GM18870 (cell line): ENCODE measurements around the gene DENND10.
"Not testable (repeated sequence)": the region's sequence is repeated elsewhere in the genome, so short reads cannot be mapped to it uniquely, and the experiment has no call there.

Experiments
- ATAC-seq: cut with Tn5 transposase; IDR thresholded peaks from one replicate; pipeline ENCODE4 v1.9.1; 2021; ENCODE audit warnings: moderate library complexity; ENCODE audit not compliant: unreplicated experiment

DENND10 gene

GRCh38 chr10:119103903-119104653 is at the start of gene DENND10:
TSS of gene DENND10 (plus strand) at chr10:119104113. CDS start at chr10:119104143, 30 bp downstream.
- no peak for ATAC-seq

GRCh38 chr10:119055472-119055871 is 48.4 kb upstream of the DENND10 start:
- no peak for ATAC-seq

- no peak for ATAC-seq
Measured at GRCh38 chr10:119058010-119058409, 45.9 kb upstream of the DENND10 start.

GRCh38 chr10:119059557-119059956 is 44.4 kb upstream of the DENND10 start:
- ATAC-seq: no peak

GRCh38 chr10:119060107-119060506 is 43.8 kb upstream of the DENND10 start:
- ATAC-seq: no peak

- no peak for ATAC-seq
Measured at GRCh38 chr10:119061352-119061751, 42.6 kb upstream of the DENND10 start.

GRCh38 chr10:119061926-119062325 is 42.0 kb upstream of the DENND10 start:
- no peak for ATAC-seq

GRCh38 chr10:119070395-119071165 is 33.3 kb upstream of the DENND10 start:
- no peak for ATAC-seq

- no peak for ATAC-seq
Measured at GRCh38 chr10:119073584-119073983, 30.3 kb upstream of the DENND10 start.

- ATAC-seq: no peak
Measured at GRCh38 chr10:119078422-119079179, 25.3 kb upstream of the DENND10 start.

GRCh38 chr10:119079599-119080520 is 24.1 kb upstream of the DENND10 start:
- peak; percentile 41 for ATAC-seq

GRCh38 chr10:119080521-119081259 is 23.2 kb upstream of the DENND10 start, which contains the start of gene EIF3A:
TSS of gene EIF3A (minus strand) at chr10:119080817. CDS start at chr10:119080676, 141 bp downstream.
- peak; percentile 61 for ATAC-seq

- no peak for ATAC-seq
Measured at GRCh38 chr10:119084896-119085295, 19.0 kb upstream of the DENND10 start.

- no peak for ATAC-seq
Measured at GRCh38 chr10:119087271-119087882, 16.5 kb upstream of the DENND10 start.

GRCh38 chr10:119090026-119090795 is 13.7 kb upstream of the DENND10 start:
- no peak for ATAC-seq

GRCh38 chr10:119090968-119091367 is 12.9 kb upstream of the DENND10 start:
- no peak for ATAC-seq

GRCh38 chr10:119095640-119096039 is 8.3 kb upstream of the DENND10 start:
- no peak for ATAC-seq

GRCh38 chr10:119096641-119097415 is 7.1 kb upstream of the DENND10 start:
- ATAC-seq: not testable (repeated sequence)
